Transverse colon (tissue), 4 donors: ENCODE results near the gene RELL1. TPM values are rescaled to one million over a fixed set of nuclear protein-coding genes. Genes with fewer than 3 reads are reported as not detected.

Experiments used
- DNase-seq: peaks from one replicate; pipeline ENCODE4 v3.0.0-alpha.2; 2019
- H3K27ac ChIP-seq, 4 donors: fragments of 200-600 bp; sonication (generic); 2 replicates each; pipeline ENCODE4 v1.5.1; 2016 to 2018; ENCODE audit warnings: inconsistent platforms in 4 of 4
- H3K27me3 ChIP-seq: fragments of 200-600 bp; sonication (generic); 2 replicates; pipeline ENCODE4 v1.5.1; 2017; ENCODE audit warnings: inconsistent platforms
- H3K36me3 ChIP-seq, 4 donors: fragments of 200-600 bp; sonication (generic); 2 replicates each; pipeline ENCODE4 v1.5.1; 2017 to 2019; ENCODE audit warnings: inconsistent platforms in 4 of 4
- H3K4me1 ChIP-seq, 4 donors: fragments of 200-600 bp; sonication (generic); 2 replicates each; pipeline ENCODE4 v1.5.1; 2017 to 2020; ENCODE audit warnings: inconsistent platforms in 4 of 4
- H3K4me3 ChIP-seq, 4 donors: fragments of 200-600 bp; sonication (generic); 1 replicate in 1 of 4; 2 replicates in 3 of 4; pipeline versions ENCODE4 v1.5.1 to v1.6.1; 2017 to 2019; ENCODE audit warnings: inconsistent platforms in 4 of 4
- H3K9me3 ChIP-seq, 2 donors: fragments of 200-600 bp; sonication (generic); 2 replicates each; pipeline ENCODE4 v1.5.1; 2017 to 2019; ENCODE audit warnings: inconsistent platforms in 2 of 2
- EP300 ChIP-seq: sonication (generic); formaldehyde crosslinking; IDR thresholded peaks from one replicate; pipeline ENCODE4 v1.6.1; 2017; ENCODE audit warnings: antibody characterized with exemption, low read depth
- POLR2A ChIP-seq: fragments of 450-650 bp; IDR thresholded peaks from one replicate; pipeline ENCODE4 v1.6.1; 2016; ENCODE audit warnings: antibody characterized with exemption, mild to moderate bottlenecking, moderate library complexity
- POLR2AphosphoS5 ChIP-seq, 3 donors: sonication (generic); formaldehyde crosslinking; IDR thresholded peaks; one replicate each; pipeline ENCODE4 v1.6.1; 2016; ENCODE audit warnings: antibody characterized with exemption in 3 of 3
- WGBS, 2 donors: methylation state at CpG; one replicate each; pipeline ENCODE4 v1.1.5; 2018; ENCODE audit warnings: low coverage in 1 of 2; 5-methylcytosine and 5-hydroxymethylcytosine counted together
- in situ Hi-C, 4 donors: fragments of 200-750 bp; cut with MboI; loops; one replicate each; pipeline versions ENCODE4 v1.15.0 to v1.15.1; 2017; ENCODE audit warnings: low sequenced_read_pairs in 3 of 4, low pct_ligation_motif_present in 1 of 4, low pct_unique_long_range_greater_than_20kb in 1 of 4
- intact Hi-C: fragments of 100-400 bp; cut with DNase I; formaldehyde crosslinking; loops from one replicate; pipeline ENCODE4 v1.15.1; 2023; ENCODE audit warnings: low total_unique reads
- total RNA-seq, 4 donors: library from RNA; depleted of rRNA; stranded (reverse); fragments of >200 nt; gene quantifications; one replicate each; pipeline ENCODE4 v1.1.0, GENCODE V29; 2016
- TF ChIP-seq, protein P1 (sequence below), 5 experiments: fragments of 200-600 bp in 3 of 5; fragments of 450-650 bp in 2 of 5; sonication (generic) in 3 of 5; IDR thresholded peaks; 1 replicate in 2 of 5; 2 replicates in 3 of 5; pipeline ENCODE4 v1.5.1; 2016 to 2017; ENCODE audit warnings: antibody characterized with exemption in 5 of 5, inconsistent platforms in 3 of 5, mild to moderate bottlenecking in 2 of 5, moderate library complexity in 1 of 5

Gene RELL1
- total RNA-seq, 4 donors from 2014 or later: 9.2 to 192 (median 107) TPM

DNA sequence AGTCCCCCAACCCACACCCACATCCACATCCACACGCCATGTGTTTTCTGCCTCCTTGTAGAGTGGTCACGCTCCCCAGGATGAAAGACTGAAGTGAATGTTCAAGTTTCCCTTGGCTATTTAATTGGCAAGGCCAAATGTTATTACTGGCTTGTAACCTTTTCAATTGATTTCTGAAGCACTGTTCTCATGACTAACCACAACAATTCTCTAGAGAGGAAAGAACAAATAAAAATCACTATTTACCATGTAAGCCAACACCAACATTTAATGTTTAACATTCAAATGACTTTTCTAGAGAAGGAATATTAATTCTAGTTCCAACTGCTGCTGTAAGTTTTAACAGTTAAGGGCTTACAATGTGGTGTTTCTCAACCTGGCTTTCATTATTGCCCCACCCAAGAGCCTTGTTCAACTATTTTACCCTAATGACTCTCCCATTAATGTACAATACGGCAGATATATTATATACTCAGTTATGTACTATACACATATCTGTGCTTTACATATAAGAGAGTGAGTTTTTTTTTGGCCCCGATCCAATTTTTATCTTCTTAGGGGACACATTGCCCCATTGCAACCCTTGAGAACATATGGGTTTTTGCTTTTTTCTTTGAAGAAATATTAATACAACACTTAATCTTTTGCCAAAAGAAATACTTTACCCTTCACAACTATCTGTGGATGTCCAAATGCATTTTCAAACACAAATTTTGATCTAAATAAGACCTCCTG, 46.5 kb downstream of the RELL1 start:
- no peaks in the 10 kb centered on the region for H3K9me3 ChIP-seq
- peaks cover 0 to 18% (median 5%) of the 10 kb centered on the region in 4 donors for H3K36me3 ChIP-seq
- no peaks in the 10 kb centered on the region for H3K27me3 ChIP-seq
- no peak overlapping the region for H3K4me3 ChIP-seq
- WGBS, 2 donors: 80 to 92% methylated on average over 4 of the region's 4 CpGs
- peaks cover 0 to 4% (median 0%) of the 10 kb centered on the region in 4 donors for H3K4me1 ChIP-seq
- DNase-seq: no peak
- TF ChIP-seq POLR2A (no peak), EP300 (no peak), POLR2AphosphoS5 (IDR thresholded peaks at IDR 0.05) (no peak)
- TF ChIP-seq, protein P1, sequence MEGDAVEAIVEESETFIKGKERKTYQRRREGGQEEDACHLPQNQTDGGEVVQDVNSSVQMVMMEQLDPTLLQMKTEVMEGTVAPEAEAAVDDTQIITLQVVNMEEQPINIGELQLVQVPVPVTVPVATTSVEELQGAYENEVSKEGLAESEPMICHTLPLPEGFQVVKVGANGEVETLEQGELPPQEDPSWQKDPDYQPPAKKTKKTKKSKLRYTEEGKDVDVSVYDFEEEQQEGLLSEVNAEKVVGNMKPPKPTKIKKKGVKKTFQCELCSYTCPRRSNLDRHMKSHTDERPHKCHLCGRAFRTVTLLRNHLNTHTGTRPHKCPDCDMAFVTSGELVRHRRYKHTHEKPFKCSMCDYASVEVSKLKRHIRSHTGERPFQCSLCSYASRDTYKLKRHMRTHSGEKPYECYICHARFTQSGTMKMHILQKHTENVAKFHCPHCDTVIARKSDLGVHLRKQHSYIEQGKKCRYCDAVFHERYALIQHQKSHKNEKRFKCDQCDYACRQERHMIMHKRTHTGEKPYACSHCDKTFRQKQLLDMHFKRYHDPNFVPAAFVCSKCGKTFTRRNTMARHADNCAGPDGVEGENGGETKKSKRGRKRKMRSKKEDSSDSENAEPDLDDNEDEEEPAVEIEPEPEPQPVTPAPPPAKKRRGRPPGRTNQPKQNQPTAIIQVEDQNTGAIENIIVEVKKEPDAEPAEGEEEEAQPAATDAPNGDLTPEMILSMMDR (IDR thresholded peaks at IDR 0.05): no peak
- in situ Hi-C loops (no loop called here), intact Hi-C loops (no loop called here)
- H3K27ac ChIP-seq: no peak overlapping the region

DNA sequence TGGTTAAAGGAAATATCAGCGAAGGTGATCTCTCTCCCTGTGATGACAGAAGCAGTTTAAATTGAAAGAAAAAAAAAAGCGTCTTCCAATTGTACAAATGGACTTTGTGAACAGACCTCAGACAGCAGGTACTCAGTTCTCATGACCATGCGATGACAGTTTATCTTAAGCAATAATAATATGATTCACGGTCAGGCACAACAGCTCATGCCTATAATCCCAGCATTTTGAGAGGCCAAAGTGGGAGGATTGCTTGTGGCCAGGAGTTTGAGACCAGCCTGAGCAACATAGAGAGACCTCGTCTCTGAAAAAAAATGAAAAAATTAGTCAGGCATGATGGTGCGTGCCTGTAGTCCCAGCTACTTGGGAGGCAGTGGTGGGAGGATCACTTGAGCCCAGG, 51.0 kb downstream of the RELL1 start:
- Histone ChIP-seq H3K9me3 (no peaks in the 10 kb centered on the region), H3K36me3 (peaks cover 0 to 31% (median 5%) of the 10 kb centered on the region in 4 donors), H3K4me1 (no peaks in the 10 kb centered on the region), H3K4me3 (no peak overlapping the region), H3K27me3 (no peaks in the 10 kb centered on the region), H3K27ac (no peak overlapping the region)
- in situ Hi-C loops (no loop called here), intact Hi-C loops (no loop called here)
- 88 to 90% methylated on average over 5 to 6 of the region's 6 CpGs for WGBS, 2 donors
- DNase-seq: no peak
- TF ChIP-seq, protein P1 (IDR thresholded peaks at IDR 0.05): no peak
- no peak for TF ChIP-seq EP300
- TF ChIP-seq POLR2A: no peak
- TF ChIP-seq POLR2AphosphoS5 (IDR thresholded peaks at IDR 0.05): no peak

GRCh38 chr4:37634180-37634579, 52.0 kb downstream of the RELL1 start:
- H3K27me3 ChIP-seq: no peaks in the 10 kb centered on the region
- H3K9me3 ChIP-seq: no peaks in the 10 kb centered on the region
- no peak for TF ChIP-seq POLR2AphosphoS5 (IDR thresholded peaks at IDR 0.05)
- H3K36me3 ChIP-seq: peaks cover 0 to 31% (median 8%) of the 10 kb centered on the region in 4 donors
- no peak overlapping the region for H3K4me3 ChIP-seq
- WGBS, 2 donors: 91 to 100% methylated on average over 3 to 4 of the region's 4 CpGs
- DNase-seq: no peak
- H3K27ac ChIP-seq: no peak overlapping the region
- no peaks in the 10 kb centered on the region for H3K4me1 ChIP-seq
- intact Hi-C loops (no loop called here), in situ Hi-C loops (no loop called here)

GRCh38 chr4:37632836-37633235, 53.3 kb downstream of the RELL1 start:
- in situ Hi-C loops (no loop called here), intact Hi-C loops (no loop called here)
- no peak for DNase-seq
- no peak overlapping the region for H3K27ac ChIP-seq
- no peak for TF ChIP-seq EP300
- no peak for TF ChIP-seq POLR2A
- no peak for TF ChIP-seq POLR2AphosphoS5 (IDR thresholded peaks at IDR 0.05)
- TF ChIP-seq, protein P1 (IDR thresholded peaks at IDR 0.05): no peak
- H3K36me3 ChIP-seq: peaks cover 0 to 28% (median 8%) of the 10 kb centered on the region in 4 donors
- no peaks in the 10 kb centered on the region for H3K27me3 ChIP-seq
- no peaks in the 10 kb centered on the region for H3K9me3 ChIP-seq
- 76 to 92% methylated on average over 3 of the region's 3 CpGs for WGBS, 2 donors
- H3K4me1 ChIP-seq: no peaks in the 10 kb centered on the region
- H3K4me3 ChIP-seq: no peak overlapping the region
